ENCODE measurements around the gene TCEA2. TPM values are rescaled to one million over a fixed set of nuclear protein-coding genes. Genes with fewer than 3 reads are reported as not detected.

The TCEA2 gene
- total and polyA plus RNA-seq, 2 donors (not counting 1 experiment from before 2014, with no cell fraction given) = 17.1 to 23.9 TPM

DNA sequence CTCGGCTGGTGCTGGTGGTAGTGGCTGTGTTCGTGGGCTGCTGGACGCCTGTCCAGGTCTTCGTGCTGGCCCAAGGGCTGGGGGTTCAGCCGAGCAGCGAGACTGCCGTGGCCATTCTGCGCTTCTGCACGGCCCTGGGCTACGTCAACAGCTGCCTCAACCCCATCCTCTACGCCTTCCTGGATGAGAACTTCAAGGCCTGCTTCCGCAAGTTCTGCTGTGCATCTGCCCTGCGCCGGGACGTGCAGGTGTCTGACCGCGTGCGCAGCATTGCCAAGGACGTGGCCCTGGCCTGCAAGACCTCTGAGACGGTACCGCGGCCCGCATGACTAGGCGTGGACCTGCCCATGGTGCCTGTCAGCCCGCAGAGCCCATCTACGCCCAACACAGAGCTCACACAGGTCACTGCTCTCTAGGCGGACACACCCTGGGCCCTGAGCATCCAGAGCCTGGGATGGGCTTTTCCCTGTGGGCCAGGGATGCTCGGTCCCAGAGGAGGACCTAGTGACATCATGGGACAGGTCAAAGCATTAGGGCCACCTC lies 35.5 kb downstream of the TCEA2 start:
- Histone ChIP-seq H3K27ac (ENCODE audit: insufficient read depth, low read length) (no peak overlapping the region), H3K27me3 (ENCODE audit: control insufficient read depth, insufficient read depth, low read length) (peaks cover 25% of the 10 kb centered on the region), H3K79me2 (ENCODE audit: control insufficient read depth, insufficient read depth, low read length) (no peaks in the 10 kb centered on the region), H3K9ac (ENCODE audit: insufficient read depth, low read length) (no peak overlapping the region), H3K36me3 (ENCODE audit: control insufficient read depth, insufficient read depth, low read length) (no peaks in the 10 kb centered on the region), H3K4me2 (ENCODE audit: extremely low read depth, insufficient read depth, low read length) (no peak overlapping the region), H3K9me3 (ENCODE audit: control insufficient read depth, insufficient read depth, low read depth, low read length) (no peaks in the 10 kb centered on the region), H3K4me3 (replicated peaks in 1 of 4; ENCODE audit: control extremely low read depth in 1 of 4, insufficient read depth in 1 of 4, low read depth in 3 of 4, low read length in 4 of 4) (no peak overlapping the region), H4K20me1 (ENCODE audit: control insufficient read depth, extremely low read depth, insufficient read depth, low read length) (no peaks in the 10 kb centered on the region), H3K4me1 (ENCODE audit: control insufficient read depth, extremely low read depth, insufficient read depth, low read length) (no peaks in the 10 kb centered on the region), H2AFZ (ENCODE audit: low read length) (no peak overlapping the region)
- no peak for TF ChIP-seq EZH2 (IDR thresholded peaks at IDR 0.05; ENCODE audit: low read length, missing control alignments)
- TF ChIP-seq, protein P1, sequence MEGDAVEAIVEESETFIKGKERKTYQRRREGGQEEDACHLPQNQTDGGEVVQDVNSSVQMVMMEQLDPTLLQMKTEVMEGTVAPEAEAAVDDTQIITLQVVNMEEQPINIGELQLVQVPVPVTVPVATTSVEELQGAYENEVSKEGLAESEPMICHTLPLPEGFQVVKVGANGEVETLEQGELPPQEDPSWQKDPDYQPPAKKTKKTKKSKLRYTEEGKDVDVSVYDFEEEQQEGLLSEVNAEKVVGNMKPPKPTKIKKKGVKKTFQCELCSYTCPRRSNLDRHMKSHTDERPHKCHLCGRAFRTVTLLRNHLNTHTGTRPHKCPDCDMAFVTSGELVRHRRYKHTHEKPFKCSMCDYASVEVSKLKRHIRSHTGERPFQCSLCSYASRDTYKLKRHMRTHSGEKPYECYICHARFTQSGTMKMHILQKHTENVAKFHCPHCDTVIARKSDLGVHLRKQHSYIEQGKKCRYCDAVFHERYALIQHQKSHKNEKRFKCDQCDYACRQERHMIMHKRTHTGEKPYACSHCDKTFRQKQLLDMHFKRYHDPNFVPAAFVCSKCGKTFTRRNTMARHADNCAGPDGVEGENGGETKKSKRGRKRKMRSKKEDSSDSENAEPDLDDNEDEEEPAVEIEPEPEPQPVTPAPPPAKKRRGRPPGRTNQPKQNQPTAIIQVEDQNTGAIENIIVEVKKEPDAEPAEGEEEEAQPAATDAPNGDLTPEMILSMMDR (conservative IDR thresholded peaks at IDR 0.05 in 1 of 2, IDR thresholded peaks at IDR 0.05 in 1 of 2; ENCODE audit: low read depth in 1 of 2, low read length in 2 of 2) = no peak
- DNase-seq (ENCODE audit: low read depth in 2 of 2) = no peak

DNA sequence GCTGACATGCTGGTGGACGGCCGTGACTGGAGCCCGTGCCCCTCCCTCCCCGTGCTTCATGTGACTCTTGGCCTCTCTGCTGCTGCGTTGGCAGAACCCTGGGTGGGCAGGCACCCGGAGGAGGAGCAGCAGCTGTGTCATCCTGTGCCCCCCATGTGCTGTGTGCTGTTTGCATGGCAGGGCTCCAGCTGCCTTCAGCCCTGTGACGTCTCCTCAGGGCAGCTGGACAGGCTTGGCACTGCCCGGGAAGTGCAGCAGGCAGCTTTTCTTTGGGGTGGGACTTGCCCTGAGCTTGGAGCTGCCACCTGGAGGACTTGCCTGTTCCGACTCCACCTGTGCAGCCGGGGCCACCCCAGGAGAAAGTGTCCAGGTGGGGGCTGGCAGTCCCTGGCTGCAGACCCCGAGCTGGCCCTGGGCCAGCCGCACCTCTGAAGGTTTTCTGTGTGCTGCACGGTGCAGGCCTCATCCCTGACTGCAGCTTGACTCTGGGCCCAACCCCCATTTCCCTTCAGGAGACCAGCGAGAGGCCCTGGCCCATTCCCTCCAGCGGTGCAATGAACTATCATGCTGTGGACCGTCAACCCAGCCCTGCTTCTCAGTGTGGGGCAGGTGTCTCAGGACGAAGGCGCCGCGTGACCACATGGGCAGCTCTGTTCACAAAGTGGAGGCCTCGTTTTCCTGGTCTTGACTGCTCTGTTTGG lies 36.2 kb downstream of the TCEA2 start:
- TF ChIP-seq EZH2 (IDR thresholded peaks at IDR 0.05; ENCODE audit: low read length, missing control alignments) = no peak
- TF ChIP-seq, protein P1 (conservative IDR thresholded peaks at IDR 0.05 in 1 of 2, IDR thresholded peaks at IDR 0.05 in 1 of 2; ENCODE audit: low read depth in 1 of 2, low read length in 2 of 2) = no peak
- H3K79me2 ChIP-seq (ENCODE audit: control insufficient read depth, insufficient read depth, low read length) = no peaks in the 10 kb centered on the region
- no peaks in the 10 kb centered on the region for H3K9me3 ChIP-seq (ENCODE audit: control insufficient read depth, insufficient read depth, low read depth, low read length)
- H3K4me1 ChIP-seq (ENCODE audit: control insufficient read depth, extremely low read depth, insufficient read depth, low read length) = no peaks in the 10 kb centered on the region
- no peak overlapping the region for H3K4me2 ChIP-seq (ENCODE audit: extremely low read depth, insufficient read depth, low read length)
- H4K20me1 ChIP-seq (ENCODE audit: control insufficient read depth, extremely low read depth, insufficient read depth, low read length) = no peaks in the 10 kb centered on the region
- H3K27me3 ChIP-seq (ENCODE audit: control insufficient read depth, insufficient read depth, low read length) = peaks cover 29% of the 10 kb centered on the region
- no peak overlapping the region for H3K27ac ChIP-seq (ENCODE audit: insufficient read depth, low read length)
- no peak overlapping the region for H3K9ac ChIP-seq (ENCODE audit: insufficient read depth, low read length)
- no peak overlapping the region for H3K4me3 ChIP-seq (replicated peaks in 1 of 4; ENCODE audit: control extremely low read depth in 1 of 4, insufficient read depth in 1 of 4, low read depth in 3 of 4, low read length in 4 of 4)
- no peaks in the 10 kb centered on the region for H3K36me3 ChIP-seq (ENCODE audit: control insufficient read depth, insufficient read depth, low read length)
- DNase-seq (ENCODE audit: low read depth in 2 of 2) = no peak
- H2AFZ ChIP-seq (ENCODE audit: low read length) = no peak overlapping the region

DNA sequence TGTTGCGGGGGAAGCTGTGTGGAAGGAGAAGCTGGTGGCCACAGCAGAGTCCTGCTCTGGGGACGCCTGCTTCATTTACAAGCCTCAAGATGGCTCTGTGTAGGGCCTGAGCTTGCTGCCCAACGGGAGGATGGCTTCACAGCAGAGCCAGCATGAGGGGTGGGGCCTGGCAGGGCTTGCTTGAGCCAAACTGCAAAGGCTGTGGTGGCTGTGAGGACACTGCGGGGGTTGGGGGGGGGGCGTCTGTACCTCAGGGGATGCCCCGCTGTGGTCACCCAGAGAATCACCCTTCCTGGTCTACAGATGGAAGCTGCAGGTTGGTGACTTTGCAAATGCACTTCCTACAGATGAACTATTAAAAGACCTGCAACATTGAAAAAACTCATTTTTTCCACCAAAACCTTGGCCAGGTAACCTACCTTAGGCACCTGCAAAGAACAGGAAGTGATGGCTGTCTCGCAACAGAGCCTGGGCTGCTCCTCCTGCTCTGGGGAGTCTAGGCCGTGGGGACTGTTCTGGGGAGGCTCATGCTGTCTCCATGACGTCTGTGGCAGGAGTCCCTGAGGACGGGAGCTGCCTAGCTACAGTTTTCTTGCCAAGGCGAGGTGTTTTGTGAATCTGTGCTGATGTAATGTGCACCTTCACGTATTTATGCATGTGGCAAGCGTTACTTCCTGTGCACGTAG lies 37.0 kb downstream of the TCEA2 start:
- Histone ChIP-seq H2AFZ (ENCODE audit: low read length) (no peak overlapping the region), H3K27ac (ENCODE audit: insufficient read depth, low read length) (no peak overlapping the region), H3K4me3 (replicated peaks in 1 of 4; ENCODE audit: control extremely low read depth in 1 of 4, insufficient read depth in 1 of 4, low read depth in 3 of 4, low read length in 4 of 4) (no peak overlapping the region), H3K36me3 (ENCODE audit: control insufficient read depth, insufficient read depth, low read length) (no peaks in the 10 kb centered on the region), H3K9me3 (ENCODE audit: control insufficient read depth, insufficient read depth, low read depth, low read length) (no peaks in the 10 kb centered on the region), H4K20me1 (ENCODE audit: control insufficient read depth, extremely low read depth, insufficient read depth, low read length) (no peaks in the 10 kb centered on the region), H3K79me2 (ENCODE audit: control insufficient read depth, insufficient read depth, low read length) (no peaks in the 10 kb centered on the region), H3K9ac (ENCODE audit: insufficient read depth, low read length) (no peak overlapping the region), H3K27me3 (ENCODE audit: control insufficient read depth, insufficient read depth, low read length) (peaks cover 29% of the 10 kb centered on the region), H3K4me2 (ENCODE audit: extremely low read depth, insufficient read depth, low read length) (no peak overlapping the region), H3K4me1 (ENCODE audit: control insufficient read depth, extremely low read depth, insufficient read depth, low read length) (no peaks in the 10 kb centered on the region)
- TF ChIP-seq, protein P1 (conservative IDR thresholded peaks at IDR 0.05 in 1 of 2, IDR thresholded peaks at IDR 0.05 in 1 of 2; ENCODE audit: low read depth in 1 of 2, low read length in 2 of 2) = no peak
- no peak for TF ChIP-seq EZH2 (IDR thresholded peaks at IDR 0.05; ENCODE audit: low read length, missing control alignments)
- no peak for DNase-seq (ENCODE audit: low read depth in 2 of 2)

All from fibroblast of lung (primary cell).